ENCODE results near the gene PRKAR1B.
A peak's percentile ranks its signal among the peaks of the same experiment; 100 is the strongest.

DNA sequence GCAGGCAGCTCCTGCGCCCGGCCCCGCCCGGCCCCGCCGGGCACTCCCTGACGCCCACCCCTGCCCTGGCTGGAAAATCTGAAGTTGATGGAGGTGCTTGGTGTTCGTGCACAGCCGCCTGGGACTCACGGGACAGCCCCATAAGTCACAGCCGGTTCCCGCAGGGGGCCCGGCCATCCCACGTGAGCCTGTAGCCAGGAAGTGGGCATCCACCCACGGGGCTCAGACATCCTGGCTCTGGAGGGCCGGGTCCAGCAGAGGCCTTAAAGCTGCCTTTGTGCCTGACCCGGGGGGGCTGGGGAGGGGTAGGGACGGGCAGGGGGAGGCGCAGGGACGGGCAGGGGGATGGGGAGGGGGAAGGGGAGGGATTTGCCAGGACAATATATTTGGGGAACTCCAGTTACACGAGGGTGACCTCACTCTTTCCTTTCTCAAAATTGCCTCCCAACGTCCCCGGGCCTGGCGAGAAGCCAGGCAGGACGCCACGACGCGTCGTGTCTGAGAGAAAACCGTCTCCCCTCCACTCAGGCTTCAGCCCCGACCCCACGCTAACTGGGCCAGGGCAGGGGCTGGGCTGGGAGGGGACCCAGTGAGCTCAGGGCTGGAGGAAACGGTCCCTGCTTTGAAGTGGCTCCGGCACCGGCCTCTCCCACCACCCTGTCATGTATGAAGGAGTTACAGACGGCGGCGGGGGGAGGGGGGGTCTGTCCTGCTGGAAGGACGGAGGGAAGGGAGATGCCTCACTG, 125.3 kb downstream of the PRKAR1B start:
- TF ChIP-seq, protein P1, sequence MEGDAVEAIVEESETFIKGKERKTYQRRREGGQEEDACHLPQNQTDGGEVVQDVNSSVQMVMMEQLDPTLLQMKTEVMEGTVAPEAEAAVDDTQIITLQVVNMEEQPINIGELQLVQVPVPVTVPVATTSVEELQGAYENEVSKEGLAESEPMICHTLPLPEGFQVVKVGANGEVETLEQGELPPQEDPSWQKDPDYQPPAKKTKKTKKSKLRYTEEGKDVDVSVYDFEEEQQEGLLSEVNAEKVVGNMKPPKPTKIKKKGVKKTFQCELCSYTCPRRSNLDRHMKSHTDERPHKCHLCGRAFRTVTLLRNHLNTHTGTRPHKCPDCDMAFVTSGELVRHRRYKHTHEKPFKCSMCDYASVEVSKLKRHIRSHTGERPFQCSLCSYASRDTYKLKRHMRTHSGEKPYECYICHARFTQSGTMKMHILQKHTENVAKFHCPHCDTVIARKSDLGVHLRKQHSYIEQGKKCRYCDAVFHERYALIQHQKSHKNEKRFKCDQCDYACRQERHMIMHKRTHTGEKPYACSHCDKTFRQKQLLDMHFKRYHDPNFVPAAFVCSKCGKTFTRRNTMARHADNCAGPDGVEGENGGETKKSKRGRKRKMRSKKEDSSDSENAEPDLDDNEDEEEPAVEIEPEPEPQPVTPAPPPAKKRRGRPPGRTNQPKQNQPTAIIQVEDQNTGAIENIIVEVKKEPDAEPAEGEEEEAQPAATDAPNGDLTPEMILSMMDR (IDR thresholded peaks at IDR 0.05) = no peak
- peak in 2 of 3 donors; percentile 9 to 18 for TF ChIP-seq POLR2AphosphoS5 (IDR thresholded peaks at IDR 0.05)

Data from stomach (tissue), 4 donors.